Neural crest cell (in vitro differentiated cells): ENCODE data around the gene COL15A1. TPM values are rescaled to one million over a fixed set of nuclear protein-coding genes. Genes with fewer than 3 reads are reported as not detected.

ENCODE experiments used
- DNase-seq: peaks from one replicate; pipeline ENCODE4 v3.0.0; 2021; ENCODE audit warnings: low read depth, mixed read lengths, low spot score
- H3K27ac Mint-ChIP-seq: one replicate; pipeline ENCODE4 v1.8.0; 2021; ENCODE audit warnings: mild to moderate bottlenecking, mixed read lengths; ENCODE audit not compliant: unreplicated experiment
- H3K27me3 Mint-ChIP-seq: 2 replicates; pipeline ENCODE4 v1.8.0; 2021; ENCODE audit warnings: low read depth, mild to moderate bottlenecking, mixed read lengths
- H3K36me3 Mint-ChIP-seq: 2 replicates; pipeline ENCODE4 v1.8.0; 2021; ENCODE audit warnings: low read depth, mild to moderate bottlenecking, mixed read lengths
- H3K4me1 Mint-ChIP-seq: 2 replicates; pipeline ENCODE4 v1.8.0; 2021; ENCODE audit warnings: mixed read lengths
- H3K4me3 Mint-ChIP-seq: one replicate; pipeline ENCODE4 v1.8.0; 2021; ENCODE audit warnings: mild to moderate bottlenecking, mixed read lengths
- H3K9me3 Mint-ChIP-seq: 2 replicates; pipeline ENCODE4 v1.8.0; 2021; ENCODE audit warnings: mixed read lengths
- total RNA-seq: library from RNA; stranded (reverse); gene quantifications from 2 replicates; pipeline ENCODE4 v1.2.1, GENCODE V29; 2021
- TF ChIP-seq, protein P1 (sequence below): fragments of 200-600 bp; sonication (generic); conservative IDR thresholded peaks from 2 replicates; pipeline ENCODE4 v1.5.0; 2021; ENCODE audit warnings: antibody characterized with exemption, mild to moderate bottlenecking

COL15A1 gene
- total RNA-seq, 1 donor from 2014 or later = 0.33 TPM

DNA sequence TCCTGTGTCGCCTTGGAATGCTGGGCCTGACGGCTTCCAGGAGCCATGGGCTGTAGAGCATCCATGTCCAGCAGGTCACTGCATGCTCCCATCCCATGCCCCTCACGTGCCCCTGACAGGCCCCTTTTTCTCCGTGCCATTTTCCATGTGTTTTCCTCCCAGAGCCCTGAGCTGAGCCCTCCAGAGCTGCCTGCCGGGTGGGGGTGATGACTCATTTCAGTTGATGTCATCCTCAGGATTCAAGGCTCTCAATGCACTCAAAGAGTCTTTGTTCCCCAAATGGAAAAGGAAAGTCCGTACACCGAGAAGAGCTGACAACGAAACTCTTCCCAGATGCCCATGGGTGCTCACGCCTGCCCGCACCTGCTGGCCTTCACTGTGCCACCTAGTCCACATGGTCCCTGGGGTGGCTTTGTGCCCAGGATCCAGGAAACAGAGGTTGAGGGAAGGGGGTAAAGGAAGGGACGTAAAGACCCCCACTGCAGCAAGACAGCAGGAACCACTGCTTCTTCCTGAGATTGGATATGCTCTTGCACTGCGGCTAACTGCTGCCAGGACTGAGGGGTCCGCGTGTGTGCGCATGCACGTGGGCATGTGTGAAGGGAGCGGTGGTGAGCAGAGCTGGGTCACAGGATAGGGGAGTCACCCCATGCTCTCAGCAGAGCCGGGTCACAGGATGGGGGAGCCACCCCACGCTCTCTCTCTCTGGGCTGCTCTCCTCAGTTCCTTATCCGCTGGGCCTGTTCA, 27.6 kb downstream of the COL15A1 start:
- no peaks in the 10 kb centered on the region for H3K9me3 Mint-ChIP-seq

DNA sequence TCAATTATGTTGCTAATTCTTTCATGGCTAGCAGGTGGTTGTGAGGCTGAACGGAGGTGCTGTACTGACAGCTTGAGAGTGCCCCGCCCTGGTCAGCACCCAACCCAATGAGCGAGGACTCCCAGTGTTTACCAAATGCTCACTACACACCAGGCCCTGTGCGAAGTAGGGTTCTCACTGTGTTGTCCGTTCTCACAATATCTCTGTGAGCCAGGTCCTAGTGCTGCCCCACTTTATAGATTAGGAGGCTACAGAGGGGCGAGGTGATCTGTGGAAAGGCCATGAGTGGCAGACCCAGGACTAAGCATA, 28.2 kb downstream of the COL15A1 start:
- peaks cover 50% of the 10 kb centered on the region for H3K4me1 Mint-ChIP-seq
- H3K27me3 Mint-ChIP-seq = peaks cover 12% of the 10 kb centered on the region
- peak overlapping the region; percentile 99 for H3K27ac Mint-ChIP-seq
- no peaks in the 10 kb centered on the region for H3K9me3 Mint-ChIP-seq
- TF ChIP-seq, protein P1, sequence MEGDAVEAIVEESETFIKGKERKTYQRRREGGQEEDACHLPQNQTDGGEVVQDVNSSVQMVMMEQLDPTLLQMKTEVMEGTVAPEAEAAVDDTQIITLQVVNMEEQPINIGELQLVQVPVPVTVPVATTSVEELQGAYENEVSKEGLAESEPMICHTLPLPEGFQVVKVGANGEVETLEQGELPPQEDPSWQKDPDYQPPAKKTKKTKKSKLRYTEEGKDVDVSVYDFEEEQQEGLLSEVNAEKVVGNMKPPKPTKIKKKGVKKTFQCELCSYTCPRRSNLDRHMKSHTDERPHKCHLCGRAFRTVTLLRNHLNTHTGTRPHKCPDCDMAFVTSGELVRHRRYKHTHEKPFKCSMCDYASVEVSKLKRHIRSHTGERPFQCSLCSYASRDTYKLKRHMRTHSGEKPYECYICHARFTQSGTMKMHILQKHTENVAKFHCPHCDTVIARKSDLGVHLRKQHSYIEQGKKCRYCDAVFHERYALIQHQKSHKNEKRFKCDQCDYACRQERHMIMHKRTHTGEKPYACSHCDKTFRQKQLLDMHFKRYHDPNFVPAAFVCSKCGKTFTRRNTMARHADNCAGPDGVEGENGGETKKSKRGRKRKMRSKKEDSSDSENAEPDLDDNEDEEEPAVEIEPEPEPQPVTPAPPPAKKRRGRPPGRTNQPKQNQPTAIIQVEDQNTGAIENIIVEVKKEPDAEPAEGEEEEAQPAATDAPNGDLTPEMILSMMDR = no peak
- no peak overlapping the region for H3K4me3 Mint-ChIP-seq
- DNase-seq = no peak
- H3K36me3 Mint-ChIP-seq = no peaks in the 10 kb centered on the region

More for the DNA sequence above, 27.6 kb downstream of the COL15A1 start:
- peak overlapping the region; percentile 1 for H3K4me3 Mint-ChIP-seq
- H3K27ac Mint-ChIP-seq = peak overlapping the region; percentile 99
- H3K4me1 Mint-ChIP-seq = peaks cover 50% of the 10 kb centered on the region
- TF ChIP-seq, protein P1 = no peak
- H3K36me3 Mint-ChIP-seq = no peaks in the 10 kb centered on the region
- DNase-seq = peak; percentile 34
- peaks cover 12% of the 10 kb centered on the region for H3K27me3 Mint-ChIP-seq

DNA sequence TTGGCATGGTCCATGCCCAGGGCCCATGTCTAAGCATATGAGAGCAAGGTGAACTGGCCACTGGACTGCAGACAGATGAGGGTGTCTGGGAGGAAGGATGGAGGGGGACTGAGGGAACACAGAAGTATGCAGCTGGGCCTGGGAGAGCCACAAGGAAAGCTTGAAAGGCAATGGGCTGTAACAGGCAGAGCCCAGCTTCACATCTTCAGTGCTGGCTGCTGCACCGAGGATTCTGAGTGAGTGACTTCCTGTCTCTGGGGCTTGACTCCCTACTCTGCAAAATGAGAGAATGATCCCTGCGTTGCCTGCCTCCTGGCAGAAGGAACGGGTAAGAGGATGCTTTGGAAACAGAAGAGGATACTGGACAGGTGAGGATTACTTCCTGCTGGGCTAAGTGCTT, 29.0 kb downstream of the COL15A1 start:
- Mint-ChIP-seq H3K4me3 (peak overlapping the region; percentile 28), H3K27ac (peak overlapping the region; percentile 92), H3K4me1 (peaks cover 50% of the 10 kb centered on the region), H3K36me3 (no peaks in the 10 kb centered on the region), H3K9me3 (no peaks in the 10 kb centered on the region), H3K27me3 (peaks cover 12% of the 10 kb centered on the region)
- no peak for DNase-seq
- TF ChIP-seq, protein P1 = no peak

DNA sequence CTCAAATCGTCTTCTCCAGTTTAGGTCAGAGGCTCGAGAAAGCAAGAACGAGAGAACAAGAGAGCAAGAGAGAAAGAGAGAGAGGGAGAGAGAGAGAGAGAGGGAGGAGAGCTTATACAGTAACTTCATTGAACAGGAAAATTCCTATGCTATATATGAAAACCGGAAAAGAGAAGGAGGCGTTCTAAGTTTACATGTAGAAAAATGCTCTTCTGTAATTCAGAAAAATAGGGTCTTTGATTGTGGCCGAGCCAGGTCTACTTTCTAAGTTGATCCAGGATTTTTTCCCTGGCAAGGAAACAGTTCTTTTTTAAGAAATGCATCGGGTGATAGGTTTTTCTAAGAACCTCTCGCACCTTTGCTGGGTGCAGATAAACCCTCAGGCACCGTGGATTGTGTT, 29.5 kb downstream of the COL15A1 start:
- TF ChIP-seq, protein P1 = no peak
- Mint-ChIP-seq H3K27me3 (peaks cover 12% of the 10 kb centered on the region), H3K4me3 (peak overlapping the region; percentile 28), H3K4me1 (peaks cover 52% of the 10 kb centered on the region), H3K9me3 (no peaks in the 10 kb centered on the region), H3K36me3 (no peaks in the 10 kb centered on the region), H3K27ac (peak overlapping the region; percentile 92)
- no peak for DNase-seq

DNA sequence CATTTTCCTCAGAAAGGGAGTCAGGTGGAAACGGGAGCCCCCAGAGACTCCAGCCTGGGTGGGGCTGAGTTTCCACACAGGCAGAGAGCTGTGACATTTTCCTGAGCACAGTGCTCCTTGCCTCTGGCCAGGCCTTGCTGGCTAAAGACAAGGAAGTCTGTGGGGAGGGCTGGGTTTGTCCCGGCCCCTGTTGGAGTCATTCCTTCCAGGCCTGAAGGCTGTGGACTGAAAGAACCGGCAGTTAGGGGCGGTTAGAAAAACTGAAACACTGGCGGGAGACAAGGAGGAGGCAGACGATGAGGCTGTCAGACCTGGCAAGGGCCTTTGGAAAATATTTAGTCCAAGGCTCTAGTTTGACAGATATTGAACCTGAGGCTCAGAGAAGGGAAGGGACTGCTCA, 29.9 kb downstream of the COL15A1 start:
- peaks cover 12% of the 10 kb centered on the region for H3K27me3 Mint-ChIP-seq
- DNase-seq = no peak
- peaks cover 56% of the 10 kb centered on the region for H3K4me1 Mint-ChIP-seq
- no peak overlapping the region for H3K27ac Mint-ChIP-seq
- H3K4me3 Mint-ChIP-seq = no peak overlapping the region
- no peaks in the 10 kb centered on the region for H3K9me3 Mint-ChIP-seq
- no peaks in the 10 kb centered on the region for H3K36me3 Mint-ChIP-seq
- TF ChIP-seq, protein P1 = no peak
